ENCODE measurements around the gene RASA3.
A peak's percentile ranks its signal among the peaks of the same experiment; 100 is the strongest.

The RASA3 gene

DNA sequence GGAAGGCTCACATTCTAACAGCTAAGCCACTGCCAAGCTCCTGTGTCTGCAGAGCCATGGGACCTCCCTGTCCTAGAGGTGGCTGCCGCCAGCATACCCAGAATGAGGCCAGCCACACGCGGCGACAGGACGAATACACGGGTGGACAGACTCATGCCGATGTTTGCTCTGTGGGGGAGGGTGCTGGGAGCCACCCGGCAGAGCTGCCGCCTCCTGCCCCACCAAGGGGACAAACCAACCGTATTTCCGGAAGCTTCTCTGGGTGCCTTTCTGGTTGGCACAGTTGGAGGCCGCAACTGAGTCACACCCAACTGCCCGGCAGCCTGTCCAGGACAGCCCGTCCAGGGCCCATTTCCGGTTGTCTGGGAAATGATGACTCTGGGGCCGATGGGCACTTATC lies 178.9 kb downstream of the RASA3 start:
- Histone ChIP-seq H3K4me3 (no peak overlapping the region), H3K27ac (no peak overlapping the region)
- TF ChIP-seq, protein P1, sequence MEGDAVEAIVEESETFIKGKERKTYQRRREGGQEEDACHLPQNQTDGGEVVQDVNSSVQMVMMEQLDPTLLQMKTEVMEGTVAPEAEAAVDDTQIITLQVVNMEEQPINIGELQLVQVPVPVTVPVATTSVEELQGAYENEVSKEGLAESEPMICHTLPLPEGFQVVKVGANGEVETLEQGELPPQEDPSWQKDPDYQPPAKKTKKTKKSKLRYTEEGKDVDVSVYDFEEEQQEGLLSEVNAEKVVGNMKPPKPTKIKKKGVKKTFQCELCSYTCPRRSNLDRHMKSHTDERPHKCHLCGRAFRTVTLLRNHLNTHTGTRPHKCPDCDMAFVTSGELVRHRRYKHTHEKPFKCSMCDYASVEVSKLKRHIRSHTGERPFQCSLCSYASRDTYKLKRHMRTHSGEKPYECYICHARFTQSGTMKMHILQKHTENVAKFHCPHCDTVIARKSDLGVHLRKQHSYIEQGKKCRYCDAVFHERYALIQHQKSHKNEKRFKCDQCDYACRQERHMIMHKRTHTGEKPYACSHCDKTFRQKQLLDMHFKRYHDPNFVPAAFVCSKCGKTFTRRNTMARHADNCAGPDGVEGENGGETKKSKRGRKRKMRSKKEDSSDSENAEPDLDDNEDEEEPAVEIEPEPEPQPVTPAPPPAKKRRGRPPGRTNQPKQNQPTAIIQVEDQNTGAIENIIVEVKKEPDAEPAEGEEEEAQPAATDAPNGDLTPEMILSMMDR (IDR thresholded peaks at IDR 0.05): no peak
- no peak for DNase-seq (ENCODE audit: low spot score)

DNA sequence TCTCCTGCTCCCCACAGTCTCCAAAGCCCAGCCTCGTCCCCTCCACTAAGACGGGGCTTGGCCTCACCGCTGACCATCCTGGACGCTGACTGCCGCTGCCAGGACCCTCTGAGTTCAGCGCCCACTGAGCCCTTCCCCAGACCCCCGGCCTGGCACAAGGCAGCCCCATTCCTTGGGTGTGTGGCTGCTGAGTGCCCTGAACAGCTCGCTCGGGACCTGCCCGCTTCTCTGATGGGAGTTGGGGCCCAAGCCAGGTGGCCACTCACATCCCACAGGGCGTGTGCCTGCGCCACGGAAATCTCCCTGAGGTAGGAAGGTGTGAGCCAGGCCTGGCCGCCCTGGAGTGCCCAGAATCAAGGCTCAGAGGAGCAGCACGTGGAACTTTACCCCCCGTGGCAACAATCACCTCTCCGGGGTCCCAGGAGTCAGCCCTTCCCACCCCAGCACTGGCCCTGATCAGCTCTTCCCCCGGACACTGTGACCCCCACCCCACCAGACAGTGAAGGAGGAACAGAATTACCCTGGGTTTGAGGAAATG lies 179.4 kb downstream of the RASA3 start:
- Histone ChIP-seq H3K4me3 (no peak overlapping the region), H3K27ac (no peak overlapping the region)
- DNase-seq (ENCODE audit: low spot score): no peak
- TF ChIP-seq, protein P1 (IDR thresholded peaks at IDR 0.05): no peak

DNA sequence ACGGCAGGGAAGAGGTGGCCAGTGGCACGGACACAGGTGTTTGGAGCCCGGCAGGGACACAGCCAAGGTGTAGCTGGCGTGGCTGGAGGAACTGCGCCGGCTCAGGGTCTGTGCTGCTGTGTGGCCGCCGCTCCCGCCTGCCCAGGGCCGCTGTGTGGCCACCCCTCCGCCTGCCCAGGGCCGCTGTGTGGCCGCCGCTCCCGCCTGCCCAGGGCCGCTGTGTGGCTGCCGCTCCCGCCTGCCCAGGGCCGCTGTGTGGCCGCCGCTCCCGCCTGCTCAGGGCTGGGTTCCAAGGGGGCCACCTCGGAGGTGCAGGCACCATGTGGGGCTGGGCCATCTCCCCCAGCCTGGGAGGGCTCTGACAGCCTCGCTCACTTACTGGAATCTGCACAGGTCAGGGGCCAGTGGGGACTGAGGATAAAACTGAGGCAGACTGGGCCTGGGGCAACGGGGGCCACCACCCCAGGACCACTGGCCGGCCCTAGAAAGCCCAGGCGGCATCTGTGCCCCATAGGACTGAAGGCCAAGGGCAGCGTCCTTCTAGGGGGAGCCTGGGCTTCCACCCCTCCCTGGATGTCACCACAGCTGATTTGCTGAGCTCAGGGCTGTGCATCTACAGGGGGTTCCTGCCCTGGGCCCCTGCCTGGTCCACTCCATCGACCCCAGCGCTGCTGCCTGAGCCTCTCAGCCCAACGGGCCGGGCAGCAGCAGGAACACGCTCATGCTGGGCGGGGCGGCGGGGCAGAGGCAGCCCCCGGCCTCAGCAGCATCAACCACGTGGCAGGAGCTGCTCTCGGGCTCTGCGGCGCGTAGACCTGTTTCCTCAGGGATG lies 180.1 kb downstream of the RASA3 start:
- Histone ChIP-seq H3K27ac (no peak overlapping the region), H3K4me3 (no peak overlapping the region)
- no peak for DNase-seq (ENCODE audit: low spot score)
- TF ChIP-seq, protein P1 (IDR thresholded peaks at IDR 0.05): no peak

DNA sequence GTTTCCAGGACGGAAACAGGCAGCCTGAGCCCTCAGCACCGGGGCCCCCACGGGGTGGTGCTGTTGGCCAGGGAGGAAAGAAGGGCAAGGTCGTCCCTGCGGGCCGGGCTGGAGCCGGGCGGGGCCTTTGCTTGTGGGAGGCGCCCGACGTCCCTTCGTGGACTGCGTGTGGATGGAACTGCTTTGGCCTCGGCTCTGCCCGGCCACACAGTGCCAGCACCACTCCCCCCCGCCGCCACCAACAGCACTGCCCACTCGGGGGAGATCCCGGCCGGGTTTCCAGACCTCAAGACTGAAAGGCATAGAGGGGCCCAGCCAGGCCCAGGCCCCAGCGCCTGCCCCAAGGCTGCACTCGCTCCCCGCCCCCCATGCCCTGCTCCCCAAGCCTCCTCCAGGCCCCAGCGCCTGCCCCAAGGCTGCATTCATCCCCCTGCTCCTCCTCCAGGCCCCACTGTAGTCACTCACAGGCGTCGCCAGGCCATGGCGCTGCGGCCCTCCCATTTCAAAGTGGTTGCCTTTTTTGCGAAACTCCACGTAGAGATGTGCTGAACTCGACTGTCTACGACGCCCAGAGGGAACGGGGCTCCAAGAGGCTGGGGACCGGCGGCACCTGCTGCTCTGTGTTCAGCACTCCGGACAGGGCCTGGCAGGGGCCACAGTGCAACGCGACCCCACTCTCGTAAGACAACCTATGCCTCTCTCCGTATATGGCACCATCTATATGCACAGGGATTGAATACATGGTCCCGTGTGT lies 181.0 kb downstream of the RASA3 start:
- H3K27ac ChIP-seq: no peak overlapping the region

DNA sequence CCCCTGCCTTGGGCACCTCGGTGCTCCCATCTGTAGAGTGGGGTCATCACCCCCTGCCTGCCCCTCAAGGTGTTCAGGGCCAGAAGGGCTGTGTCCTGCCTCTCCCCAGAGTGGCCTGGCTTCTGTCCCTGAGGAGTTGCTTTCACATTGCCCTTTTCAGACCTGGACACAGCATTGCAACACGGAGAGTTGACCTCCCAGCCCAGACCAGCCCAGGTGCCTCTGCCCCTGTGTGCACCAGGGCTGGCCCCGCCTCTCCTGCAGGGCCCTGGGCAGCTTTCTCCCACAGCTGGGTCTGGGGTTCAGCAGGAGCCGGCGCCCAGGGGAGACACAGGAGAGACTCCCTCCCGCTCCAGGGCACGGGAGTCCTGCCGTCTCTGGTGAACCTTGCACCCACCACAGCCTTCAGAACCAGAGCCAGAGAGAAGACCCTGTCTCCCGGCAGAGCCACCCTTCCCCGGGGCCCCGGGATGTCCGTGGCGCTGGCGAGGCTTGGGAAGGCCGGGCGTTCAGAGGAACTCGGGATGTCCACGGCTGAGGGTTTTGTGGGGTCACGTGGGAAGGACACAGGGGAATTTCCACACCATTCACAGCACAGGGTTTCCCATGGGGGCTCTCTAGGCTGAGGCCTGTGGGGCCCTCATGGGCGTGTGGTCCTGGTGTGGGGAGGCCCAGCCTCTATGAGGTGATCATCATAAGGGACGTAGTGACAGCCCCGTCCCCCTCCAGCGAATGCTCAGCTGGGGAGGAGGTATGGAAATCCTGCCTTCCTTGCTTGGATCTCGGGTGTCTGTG lies 181.8 kb downstream of the RASA3 start:
- DNase-seq (ENCODE audit: low spot score): no peak
- peak overlapping the region; percentile 61 for H3K4me3 ChIP-seq
- H3K27ac ChIP-seq: no peak overlapping the region
- TF ChIP-seq, protein P1 (IDR thresholded peaks at IDR 0.05): no peak

More for the DNA sequence above, 181.0 kb downstream of the RASA3 start:
- peak overlapping the region; percentile 61 for H3K4me3 ChIP-seq
- TF ChIP-seq, protein P1 (IDR thresholded peaks at IDR 0.05): peak; percentile 86
- no peak for DNase-seq (ENCODE audit: low spot score)

DNA sequence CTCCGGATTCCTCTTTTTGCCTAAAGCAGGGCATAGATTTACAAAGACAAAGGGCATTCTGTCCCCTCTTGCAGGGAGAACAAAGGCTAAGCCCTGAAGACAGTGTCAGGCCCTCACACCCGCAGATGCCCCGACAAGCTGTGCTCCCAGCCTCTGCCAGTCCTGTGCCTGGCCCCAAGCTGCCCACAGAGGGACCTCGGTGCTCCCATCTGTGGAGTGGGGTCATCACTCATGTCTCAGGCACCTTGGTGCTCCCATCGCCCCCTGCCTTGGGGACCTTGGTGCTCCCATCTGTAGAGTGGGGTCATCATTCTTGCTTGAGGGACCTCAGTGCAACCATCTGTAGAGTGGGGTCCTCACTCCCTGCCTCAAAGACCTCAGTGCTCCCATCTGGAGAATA lies 182.9 kb downstream of the RASA3 start:
- no peak overlapping the region for H3K4me3 ChIP-seq
- H3K27ac ChIP-seq: no peak overlapping the region
- DNase-seq (ENCODE audit: low spot score): no peak
- TF ChIP-seq, protein P1 (IDR thresholded peaks at IDR 0.05): no peak
